GM19328 (cell line): Measurements from ENCODE around the gene EML6.
"Not testable (repeated sequence)": the region's sequence is repeated elsewhere in the genome, so short reads cannot be mapped to it uniquely, and the experiment has no call there.

ENCODE experiments used
- ATAC-seq: cut with Tn5 transposase; IDR thresholded peaks from one replicate; pipeline ENCODE4 v1.9.1; 2021; ENCODE audit warnings: mild to moderate bottlenecking, moderate library complexity; ENCODE audit not compliant: unreplicated experiment

The EML6 gene

DNA sequence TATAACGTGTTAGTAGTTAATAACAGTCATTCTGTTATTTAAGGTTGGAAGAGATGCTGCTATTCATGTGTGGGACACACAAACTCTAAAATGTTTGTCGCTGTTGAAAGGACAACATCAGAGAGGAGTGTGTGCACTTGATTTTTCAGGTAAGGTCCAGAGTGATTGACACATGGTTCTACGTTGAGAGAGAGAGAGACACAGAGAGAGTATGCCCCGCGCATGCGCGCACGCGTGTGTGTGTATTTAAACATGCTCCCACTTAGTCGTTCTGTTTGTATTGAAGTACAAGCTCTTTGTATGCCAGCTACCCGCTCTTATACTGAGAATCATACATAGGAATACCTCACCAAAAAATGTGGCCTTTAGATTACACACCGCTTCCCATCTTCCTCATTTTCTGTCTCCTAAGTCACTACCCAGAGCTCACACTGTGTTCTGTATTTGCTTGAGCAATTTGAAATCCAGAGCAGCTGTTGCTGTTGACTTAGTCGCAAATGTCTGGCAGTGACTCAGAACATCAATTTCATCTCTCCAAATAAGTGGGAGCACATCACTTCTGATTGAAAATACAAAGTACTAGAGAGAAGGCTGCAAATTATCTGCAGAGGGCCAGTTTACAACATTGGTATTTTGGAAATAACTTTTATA, 148.1 kb downstream of the EML6 start:
- no peak for ATAC-seq

DNA sequence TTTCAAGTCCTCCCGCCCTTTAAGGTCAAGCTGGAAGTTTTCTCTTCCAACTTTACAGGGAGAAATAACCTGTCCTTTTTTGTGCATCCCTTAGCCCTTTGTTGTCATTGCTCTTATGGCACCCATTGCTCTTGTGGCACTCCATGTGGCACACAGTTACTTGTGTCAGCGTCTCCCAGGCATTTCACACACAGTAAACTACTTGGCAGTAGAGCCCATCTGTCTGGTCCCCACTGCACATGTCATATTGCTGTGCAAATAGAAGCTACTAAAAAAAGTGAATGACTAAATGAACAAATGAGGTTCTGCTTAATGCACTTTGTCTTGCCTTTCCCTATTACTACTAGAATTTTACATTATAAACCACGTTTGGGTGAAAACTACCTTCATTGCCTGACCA, 149.3 kb downstream of the EML6 start:
- ATAC-seq, result no peak

- ATAC-seq, result not testable (repeated sequence)
Measured at GRCh38 chr2:54873236-54873635, 149.8 kb downstream of the EML6 start.

- ATAC-seq, result no peak
Measured at GRCh38 chr2:54876764-54877163, 153.3 kb downstream of the EML6 start.

DNA sequence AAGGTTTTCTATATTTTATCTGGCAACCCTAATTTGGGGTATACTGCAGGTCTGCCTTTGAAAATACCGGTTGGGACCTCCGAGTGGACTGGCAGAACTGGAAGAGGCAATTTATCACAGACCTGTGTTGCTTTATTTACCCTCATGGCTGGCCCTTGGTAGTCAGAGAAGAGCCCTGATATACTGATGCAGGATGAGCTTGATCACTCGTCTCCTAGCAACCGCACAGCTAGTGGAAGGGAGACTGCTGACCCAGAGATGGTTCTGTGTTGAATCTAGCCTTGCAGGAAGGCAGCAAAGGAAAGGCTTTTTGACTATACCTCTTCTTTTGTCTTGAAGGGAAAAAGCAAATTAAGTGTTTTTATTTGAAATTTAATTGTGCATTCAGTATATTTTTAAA, 154.7 kb downstream of the EML6 start:
- no peak for ATAC-seq

GRCh38 chr2:54879032-54879431, 155.6 kb downstream of the EML6 start:
- no peak for ATAC-seq

DNA sequence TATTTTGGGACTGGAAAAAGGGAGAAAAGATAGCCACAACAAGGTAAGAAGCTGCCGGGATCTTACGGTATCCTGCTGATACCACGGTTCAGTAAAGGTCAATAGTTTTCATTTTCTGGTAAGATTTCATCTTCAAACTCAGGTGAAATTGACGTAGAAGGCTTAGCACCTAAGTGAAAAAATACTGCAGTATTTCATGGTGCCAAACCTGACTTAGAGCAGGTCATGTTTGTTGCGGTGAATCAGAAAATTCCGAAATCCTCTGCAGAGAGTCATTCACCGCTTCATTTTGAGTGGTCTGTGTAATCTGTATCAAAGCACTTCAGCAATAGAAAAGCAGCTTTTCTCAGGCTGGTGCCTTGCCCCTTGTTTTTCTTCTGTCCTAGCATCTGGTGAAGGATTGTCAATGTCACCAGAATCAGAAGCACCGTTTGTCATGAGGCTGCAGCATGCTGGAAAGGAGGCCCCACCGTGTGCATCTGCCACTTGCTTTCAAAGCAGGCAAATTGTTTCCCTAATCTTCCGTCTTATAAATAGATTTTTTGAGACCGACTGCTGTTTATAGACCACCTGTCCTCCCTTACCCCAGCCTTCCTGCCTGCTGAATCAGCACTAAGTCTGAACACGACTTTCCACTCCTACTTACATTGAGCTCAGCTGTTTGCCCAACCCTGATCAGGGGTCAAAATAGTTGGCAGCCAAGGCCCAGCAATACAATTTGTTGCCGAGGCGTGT, 156.3 kb downstream of the EML6 start:
- no peak for ATAC-seq

- no peak for ATAC-seq
Measured at GRCh38 chr2:54880428-54880827, 157.0 kb downstream of the EML6 start.

DNA sequence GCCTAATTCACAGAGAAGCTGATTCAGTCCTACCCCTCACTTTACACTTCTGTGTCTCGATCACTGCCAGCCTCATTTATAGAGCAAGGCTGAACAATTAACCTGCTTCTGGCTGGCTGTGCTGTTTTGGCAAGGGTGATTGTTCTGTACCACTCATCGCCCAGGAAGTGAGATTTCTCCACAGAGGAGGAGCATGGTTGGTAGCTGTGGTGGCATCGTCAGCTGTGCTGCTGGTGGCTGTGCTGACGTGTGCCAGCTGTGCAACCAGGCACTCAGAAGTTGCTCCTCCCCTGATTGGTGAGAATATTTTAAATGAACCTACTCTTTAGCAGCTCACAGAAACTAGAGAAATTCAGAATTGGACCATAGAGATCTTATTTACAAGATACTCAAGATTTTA, 158.3 kb downstream of the EML6 start:
- no peak for ATAC-seq

DNA sequence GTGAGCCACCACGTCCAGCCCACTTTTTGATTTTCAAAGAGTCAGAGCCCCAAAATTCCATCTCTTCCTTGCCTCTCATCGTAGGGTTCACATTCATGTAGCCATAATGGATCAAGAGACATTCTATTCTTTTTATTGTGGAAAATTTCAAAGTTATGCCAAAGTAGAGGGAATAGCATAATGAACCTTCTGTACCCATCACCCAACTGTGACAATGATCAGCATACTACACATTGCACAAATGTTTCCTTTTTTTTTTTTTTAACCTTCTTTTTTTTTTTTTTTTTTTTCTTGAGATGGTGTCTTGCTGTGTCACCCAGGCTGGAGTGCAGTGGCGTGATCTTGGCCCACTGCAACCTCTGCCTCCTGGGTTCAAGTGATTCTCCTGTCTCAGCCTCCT, 162.4 kb downstream of the EML6 start:
- no peak for ATAC-seq

GRCh38 chr2:54887850-54888545, 164.5 kb downstream of the EML6 start:
- ATAC-seq, result no peak

GRCh38 chr2:54889053-54889452, 165.6 kb downstream of the EML6 start:
- no peak for ATAC-seq

GRCh38 chr2:54891909-54892308, 168.4 kb downstream of the EML6 start:
- ATAC-seq, result no peak

DNA sequence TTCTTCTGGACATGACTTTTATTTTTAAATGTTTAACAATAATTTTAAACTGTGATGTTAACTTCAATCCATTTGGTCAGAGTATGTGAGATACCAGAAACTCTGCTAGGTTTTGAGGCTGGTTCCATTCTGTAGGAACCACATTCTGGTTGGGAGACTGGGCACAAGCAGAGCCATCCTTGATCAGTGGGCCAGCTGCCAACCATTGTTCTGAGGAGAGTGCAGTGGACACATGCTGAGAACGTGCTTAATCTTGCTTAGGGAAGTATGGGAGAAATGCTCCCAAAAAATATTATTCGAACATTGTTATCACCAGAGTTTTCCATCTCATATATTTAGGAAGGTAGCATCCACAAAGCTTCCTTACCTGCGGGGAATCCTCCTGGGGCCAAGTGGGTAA, 171.0 kb downstream of the EML6 start:
- ATAC-seq, result no peak

- no peak for ATAC-seq
Measured at GRCh38 chr2:54895730-54896129, 172.3 kb downstream of the EML6 start.

GRCh38 chr2:54897420-54898310, 174.2 kb downstream of the EML6 start:
- ATAC-seq, result no peak

DNA sequence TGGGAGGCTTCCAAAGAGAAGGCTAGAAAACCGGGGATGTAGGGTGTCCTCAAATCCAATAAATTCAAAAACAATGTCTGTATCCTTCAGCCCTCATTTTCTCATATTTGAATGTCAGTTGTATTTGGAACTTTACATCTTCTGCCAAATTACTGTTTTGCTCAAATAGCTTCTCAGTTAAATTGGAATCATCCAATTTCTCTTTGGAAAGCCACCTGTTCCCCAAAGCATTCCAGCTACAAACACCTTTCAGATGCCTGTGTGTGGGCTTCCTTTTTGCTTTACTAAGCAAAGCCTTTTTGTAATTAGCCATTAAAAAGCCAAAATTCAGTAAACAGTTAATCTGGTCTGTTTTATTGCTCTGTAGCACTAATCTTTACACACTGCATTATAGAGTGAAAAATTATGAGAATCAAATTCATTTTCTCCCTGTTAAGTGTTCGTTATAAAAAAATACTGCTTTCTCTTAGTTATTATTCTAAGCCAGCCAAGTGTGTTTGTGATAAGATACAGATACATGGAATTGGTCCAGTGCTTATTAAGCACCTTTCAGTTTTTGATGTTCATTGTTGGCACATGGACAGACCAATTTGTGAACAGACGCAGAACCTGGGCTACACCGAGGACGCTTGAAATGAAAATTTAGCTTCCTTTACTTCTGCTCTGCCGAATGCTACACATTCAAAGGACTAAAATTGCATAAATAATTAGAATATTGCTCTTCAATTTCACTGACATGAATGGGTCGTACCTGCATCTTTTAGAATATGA, 175.2 kb downstream of the EML6 start:
- ATAC-seq, result no peak

DNA sequence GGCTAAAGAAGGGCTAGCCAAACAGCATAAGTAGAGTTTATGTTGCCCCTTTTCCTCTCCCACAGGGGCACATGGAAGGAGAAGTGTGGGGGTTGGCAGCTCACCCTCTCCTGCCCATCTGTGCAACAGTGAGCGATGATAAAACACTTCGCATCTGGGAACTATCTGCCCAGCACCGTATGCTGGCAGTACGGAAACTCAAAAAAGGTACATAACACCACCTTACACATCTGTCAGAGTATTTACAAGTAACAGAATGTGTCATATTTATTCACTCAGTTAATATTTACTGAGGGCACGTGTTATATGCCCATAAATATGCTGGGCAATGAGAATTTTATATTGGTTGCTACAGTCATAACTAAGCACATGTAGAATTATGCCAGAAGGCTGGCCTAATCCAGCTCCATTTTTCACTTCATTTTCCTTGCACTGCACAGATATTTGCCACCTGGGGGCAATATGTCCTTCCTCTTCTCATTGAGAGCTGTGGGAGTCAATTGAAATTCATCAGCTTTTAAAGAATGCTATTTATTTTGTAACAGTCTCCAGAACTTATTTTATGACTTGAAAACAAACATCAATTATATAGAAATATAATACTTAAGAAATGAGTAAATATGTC, 176.2 kb downstream of the EML6 start:
- no peak for ATAC-seq

DNA sequence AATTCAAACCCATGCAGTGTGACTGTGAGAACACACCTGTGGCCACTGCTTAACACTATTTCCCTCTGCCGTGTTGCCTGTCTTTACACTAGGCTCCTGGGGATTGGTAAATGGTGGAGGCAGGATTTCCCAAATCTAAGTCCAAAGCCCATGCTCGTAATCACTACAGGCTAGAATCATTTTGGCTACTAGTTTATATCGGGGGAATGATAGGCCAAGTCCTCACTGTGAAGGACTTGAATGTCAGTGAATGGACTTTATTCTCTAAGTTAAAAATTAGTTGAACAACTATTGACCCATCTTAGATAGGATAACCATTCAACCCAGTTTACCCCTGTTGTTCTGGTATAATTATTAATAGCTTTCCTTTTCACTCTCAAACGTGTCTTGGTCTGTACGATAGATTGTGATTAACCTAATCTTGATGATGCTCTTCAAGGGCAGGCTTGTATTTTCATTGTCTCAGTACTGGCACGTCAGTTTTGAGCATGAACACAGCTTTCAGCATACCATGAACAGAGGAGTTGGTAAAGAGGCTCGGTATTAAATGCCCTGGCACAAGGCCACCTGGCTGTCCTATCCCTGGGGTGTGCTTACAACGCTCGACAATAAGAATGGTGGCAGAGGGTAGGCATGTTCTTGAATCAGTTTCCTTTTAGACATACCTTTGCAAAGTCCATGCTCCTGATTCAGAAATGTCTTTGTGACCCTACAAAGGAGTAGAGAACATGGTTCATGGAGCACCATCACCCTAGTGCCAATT, 177.9 kb downstream of the EML6 start:
- no peak for ATAC-seq
